Measurements from ENCODE around the gene C2CD4C.

C2CD4C gene

DNA sequence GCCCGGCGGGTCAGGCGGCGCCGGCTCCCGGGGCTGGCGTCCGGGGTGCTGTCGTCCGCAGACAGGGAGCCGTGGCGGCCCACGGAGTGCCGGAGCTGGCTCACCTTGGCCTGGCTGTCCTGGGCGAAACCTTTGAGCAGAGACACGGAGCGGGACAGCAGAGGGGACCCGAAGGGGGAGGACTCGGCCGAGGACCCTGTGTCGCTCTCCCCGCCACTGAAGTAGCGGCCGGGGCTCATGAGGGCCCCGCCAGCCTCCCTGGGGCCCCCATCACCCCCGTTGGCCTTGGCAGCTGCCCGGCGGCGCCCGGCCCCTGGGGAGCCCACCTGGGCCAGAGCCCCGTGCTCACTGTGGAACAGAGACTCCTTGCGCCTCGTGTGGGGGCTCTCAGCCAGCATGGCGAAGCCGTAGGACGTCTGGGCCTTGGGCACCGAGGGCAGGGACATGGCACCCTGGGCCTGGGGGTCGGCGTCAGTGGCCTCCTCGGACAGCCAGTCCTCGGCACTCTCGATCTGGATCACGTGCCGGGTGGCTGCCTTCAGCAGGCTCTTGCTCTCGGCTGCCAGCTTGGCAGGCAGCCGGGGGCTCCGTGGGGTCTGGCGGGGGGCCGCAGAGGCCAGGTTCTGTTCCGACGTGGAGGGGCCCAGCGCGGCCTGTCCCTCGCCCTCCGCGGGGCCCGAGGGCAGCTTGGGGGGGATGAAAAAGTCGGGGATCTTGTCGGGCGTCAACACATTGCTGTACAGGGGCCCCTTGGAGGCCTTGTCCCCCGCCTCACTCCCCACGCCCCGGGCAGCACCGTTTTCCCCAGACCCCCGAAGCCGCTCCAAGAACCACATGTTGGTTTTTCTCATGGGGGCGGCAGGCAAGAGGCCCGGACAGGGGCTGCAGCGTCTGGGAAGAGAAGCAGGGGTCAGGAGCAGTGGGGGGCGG is 1.2 kb downstream of the C2CD4C start:
- TF ChIP-seq, protein P1, sequence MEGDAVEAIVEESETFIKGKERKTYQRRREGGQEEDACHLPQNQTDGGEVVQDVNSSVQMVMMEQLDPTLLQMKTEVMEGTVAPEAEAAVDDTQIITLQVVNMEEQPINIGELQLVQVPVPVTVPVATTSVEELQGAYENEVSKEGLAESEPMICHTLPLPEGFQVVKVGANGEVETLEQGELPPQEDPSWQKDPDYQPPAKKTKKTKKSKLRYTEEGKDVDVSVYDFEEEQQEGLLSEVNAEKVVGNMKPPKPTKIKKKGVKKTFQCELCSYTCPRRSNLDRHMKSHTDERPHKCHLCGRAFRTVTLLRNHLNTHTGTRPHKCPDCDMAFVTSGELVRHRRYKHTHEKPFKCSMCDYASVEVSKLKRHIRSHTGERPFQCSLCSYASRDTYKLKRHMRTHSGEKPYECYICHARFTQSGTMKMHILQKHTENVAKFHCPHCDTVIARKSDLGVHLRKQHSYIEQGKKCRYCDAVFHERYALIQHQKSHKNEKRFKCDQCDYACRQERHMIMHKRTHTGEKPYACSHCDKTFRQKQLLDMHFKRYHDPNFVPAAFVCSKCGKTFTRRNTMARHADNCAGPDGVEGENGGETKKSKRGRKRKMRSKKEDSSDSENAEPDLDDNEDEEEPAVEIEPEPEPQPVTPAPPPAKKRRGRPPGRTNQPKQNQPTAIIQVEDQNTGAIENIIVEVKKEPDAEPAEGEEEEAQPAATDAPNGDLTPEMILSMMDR (IDR thresholded peaks at IDR 0.05; ENCODE audit: low read length, missing control alignments): no peak

DNA sequence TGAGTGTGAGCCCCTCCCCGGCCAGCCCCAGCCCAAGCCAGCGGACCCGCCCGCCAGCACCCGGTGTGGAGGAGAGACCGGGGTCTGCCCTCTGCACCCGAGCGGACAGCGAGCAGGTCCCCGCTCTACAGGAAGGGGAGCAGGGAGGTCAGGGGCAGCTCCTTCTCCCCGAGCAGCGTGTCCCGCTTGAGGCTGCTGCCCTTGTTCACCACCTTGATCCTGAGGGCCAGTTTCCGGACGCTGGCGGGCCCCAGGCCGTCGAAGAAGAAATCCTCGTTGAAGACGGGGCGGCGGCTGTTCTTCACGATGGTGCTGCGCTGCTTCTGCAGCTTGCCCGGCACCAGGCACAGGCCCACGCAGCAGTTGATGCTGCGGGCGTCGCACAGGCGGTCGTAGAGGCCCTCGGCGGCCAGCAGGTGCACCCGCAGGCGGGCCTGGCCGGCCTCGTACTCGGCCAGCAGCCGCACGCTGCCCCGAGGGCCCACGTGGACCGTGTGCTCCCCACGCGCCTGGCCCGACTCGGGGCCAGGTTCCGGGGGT is 1.9 kb downstream of the C2CD4C start:
- TF ChIP-seq, protein P1 (IDR thresholded peaks at IDR 0.05; ENCODE audit: low read length, missing control alignments): no peak
- no peak overlapping the region for H3K4me3 ChIP-seq (replicated peaks; ENCODE audit: low read depth, low read length)
- DNase-seq (ENCODE audit: low read depth): no peak

More for the DNA sequence above, 1.2 kb downstream of the C2CD4C start:
- no peak for DNase-seq (ENCODE audit: low read depth)
- no peak overlapping the region for H3K4me3 ChIP-seq (replicated peaks; ENCODE audit: low read depth, low read length)

DNA sequence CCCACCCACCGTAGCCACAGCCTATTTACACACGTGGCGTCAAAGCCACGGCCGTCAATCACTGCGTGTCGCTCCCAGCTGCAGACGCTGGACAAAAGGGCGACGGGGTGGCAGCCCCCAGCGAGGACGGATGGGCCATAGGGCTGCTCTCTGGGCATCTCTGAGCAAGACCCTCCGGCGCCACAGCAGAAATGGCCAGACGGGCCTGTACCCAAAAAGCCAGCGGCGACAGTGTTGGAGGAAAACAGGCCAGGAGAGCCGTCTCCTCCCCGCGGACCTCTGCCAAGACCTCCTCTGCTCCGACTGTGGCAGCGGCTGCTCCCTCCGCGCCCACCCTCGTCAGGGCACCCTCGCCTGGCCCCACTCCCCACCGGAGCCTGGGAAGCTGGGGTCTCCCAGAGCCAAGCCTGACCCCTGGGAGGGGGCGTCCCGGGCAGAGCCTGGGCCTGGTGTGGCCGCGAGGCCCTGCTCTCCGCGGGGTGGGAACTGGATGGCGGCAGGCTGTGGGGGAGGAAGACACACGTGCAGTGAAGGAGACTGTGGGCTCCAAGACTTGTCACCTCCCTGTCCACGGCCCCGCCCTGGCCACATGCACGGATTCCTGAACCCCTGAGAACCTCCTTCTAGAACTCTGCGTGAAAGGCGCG is 2.7 kb downstream of the C2CD4C start:
- no peak for DNase-seq (ENCODE audit: low read depth)
- TF ChIP-seq, protein P1 (IDR thresholded peaks at IDR 0.05; ENCODE audit: low read length, missing control alignments): no peak
- no peak overlapping the region for H3K4me3 ChIP-seq (replicated peaks; ENCODE audit: low read depth, low read length)

DNA sequence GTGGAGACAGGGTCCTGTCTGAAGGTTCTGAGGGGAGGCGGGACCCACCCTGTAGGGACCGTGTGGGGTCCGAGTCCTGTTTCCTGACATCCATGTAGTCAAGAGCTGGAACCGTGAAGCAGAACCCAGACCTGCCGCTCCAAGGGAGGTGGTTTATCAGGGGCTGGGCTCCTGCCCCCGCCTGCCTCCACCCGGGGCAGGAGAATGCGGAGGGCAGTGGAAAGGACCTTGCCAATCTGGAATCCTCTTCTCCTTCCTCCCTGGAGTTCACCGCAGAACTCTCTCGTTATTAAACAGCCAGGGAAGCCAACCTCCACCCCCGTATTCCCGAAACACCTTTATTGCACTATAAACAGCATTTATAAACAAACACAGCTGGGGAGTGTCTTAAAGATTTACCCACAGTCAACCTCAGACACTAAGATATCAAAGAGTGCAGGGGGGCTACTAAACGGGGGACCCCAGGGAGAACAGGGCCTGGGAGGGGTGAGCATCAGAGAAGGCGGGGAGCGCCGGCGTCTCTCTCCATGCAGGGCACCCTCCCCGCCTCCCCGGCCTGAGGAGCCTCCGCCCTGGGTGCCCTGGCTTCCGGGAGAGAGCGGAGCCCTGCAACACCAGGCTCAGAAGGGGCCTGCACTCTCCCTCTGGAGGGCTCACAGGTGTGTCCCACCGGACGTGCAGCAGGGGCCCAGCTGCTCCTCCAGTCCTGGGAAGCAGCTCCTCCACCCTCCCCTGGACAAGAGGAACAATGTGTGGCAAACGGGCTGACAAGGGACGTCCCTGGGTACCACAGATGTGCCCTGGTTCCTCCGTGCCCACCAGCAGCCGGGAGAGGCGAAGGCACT is 3.6 kb downstream of the C2CD4C start:
- DNase-seq (ENCODE audit: low read depth): no peak
- no peak overlapping the region for H3K4me3 ChIP-seq (replicated peaks; ENCODE audit: low read depth, low read length)
- TF ChIP-seq, protein P1 (IDR thresholded peaks at IDR 0.05; ENCODE audit: low read length, missing control alignments): no peak

DNA sequence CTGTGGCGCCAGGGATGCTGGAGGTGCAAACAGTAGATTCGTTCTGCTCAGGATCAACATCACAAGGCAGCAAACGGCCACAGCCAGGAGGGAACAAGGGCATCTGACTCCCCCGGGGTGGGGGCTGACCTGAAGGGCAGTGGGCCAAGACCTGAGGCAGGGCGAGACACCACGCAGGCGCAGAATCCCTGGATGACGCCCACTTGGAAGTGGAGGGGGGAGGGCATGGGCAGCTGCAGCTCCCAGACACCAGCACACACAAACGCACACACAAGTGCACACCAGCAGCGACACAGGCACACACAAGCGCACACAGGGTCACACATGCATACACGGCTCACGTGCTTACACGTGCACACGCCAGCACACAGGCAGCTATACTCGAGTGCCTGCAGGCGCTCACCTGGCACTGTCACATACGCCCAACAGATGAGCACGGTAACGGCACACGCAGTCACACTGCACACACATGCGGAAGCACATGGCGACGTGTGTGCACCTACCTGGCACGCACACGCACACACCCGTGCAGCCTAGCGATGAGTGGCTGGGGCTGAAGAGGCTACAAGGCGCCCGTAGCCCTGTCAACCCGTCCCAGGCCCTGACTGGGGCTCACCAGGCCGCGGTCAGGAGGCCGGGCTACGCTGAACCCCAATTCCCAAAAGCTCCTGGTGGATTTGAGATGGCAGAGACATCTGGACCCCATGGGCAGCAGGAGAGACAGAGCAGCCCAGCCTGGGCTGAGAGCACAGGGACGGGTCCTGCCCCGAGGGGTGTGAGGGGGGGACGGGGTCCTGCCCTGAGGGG is 5.5 kb downstream of the C2CD4C start:
- DNase-seq (ENCODE audit: low read depth): no peak
- TF ChIP-seq, protein P1 (IDR thresholded peaks at IDR 0.05; ENCODE audit: low read length, missing control alignments): no peak
- no peak overlapping the region for H3K4me3 ChIP-seq (replicated peaks; ENCODE audit: low read depth, low read length)

DNA sequence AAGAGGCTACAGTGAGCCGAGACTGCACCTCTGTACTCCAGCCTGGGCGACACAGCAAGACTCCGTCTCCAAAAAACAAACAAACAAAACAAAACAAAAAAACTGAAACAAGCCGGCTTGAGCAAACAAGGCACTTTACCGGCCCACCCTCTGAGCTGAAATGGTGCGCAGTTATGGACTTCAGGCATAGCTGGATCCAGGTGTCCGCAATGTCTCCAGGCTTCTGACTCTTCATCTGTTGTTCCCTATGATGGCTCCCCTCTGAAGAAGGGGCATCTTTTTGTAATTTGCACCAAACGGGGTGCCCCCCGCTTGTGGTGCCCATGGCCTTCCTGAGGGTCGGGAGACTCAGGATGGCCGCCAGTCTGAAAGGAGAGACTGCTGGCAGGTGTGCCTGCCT is 6.2 kb downstream of the C2CD4C start:
- H3K4me3 ChIP-seq (replicated peaks; ENCODE audit: low read depth, low read length): no peak overlapping the region
- no peak for DNase-seq (ENCODE audit: low read depth)
- TF ChIP-seq, protein P1 (IDR thresholded peaks at IDR 0.05; ENCODE audit: low read length, missing control alignments): no peak

Data from fibroblast of pulmonary artery (primary cell).